ENCODE results near the gene TM7SF2. TPM values are rescaled to one million over a fixed set of nuclear protein-coding genes. Genes with fewer than 3 reads are reported as not detected.
A peak's percentile ranks its signal among the peaks of the same experiment; 100 is the strongest.

TM7SF2 gene
- total and polyA plus RNA-seq, 2 of the 13 experiments (the other 11 are each of a cell fraction or from before 2014, with no cell fraction given), result 56.0 to 66.9 TPM

DNA sequence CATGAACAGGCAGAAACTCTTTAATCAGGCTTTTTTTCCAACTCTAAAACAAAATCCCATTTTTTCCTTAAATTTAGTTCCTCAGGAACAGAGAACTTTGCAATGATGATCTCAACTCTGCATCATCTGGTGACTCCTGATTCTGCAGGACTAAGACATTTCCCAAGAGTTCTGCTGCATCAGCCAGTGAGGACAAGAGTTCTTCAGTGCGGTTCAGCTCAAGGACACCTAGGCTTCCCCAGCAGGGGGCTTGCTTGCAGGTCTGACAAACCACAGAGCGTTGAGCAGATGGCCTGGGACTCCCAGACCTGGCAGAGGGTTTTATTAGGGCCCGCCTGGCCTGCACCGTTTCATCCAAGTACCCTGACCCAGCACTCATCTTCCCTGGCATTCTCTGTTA is 34.2 kb upstream of the TM7SF2 start:
- Histone ChIP-seq H3K4me1 (ENCODE audit: insufficient read depth, low read length) (peaks cover 32% of the 10 kb centered on the region), H2AFZ (ENCODE audit: low read length) (no peak overlapping the region), H3K27me3 (ENCODE audit: control insufficient read depth in 1 of 2, insufficient read depth in 2 of 2, low read length in 2 of 2) (no peaks in the 10 kb centered on the region), H3K4me3 (replicated peaks in 1 of 3; ENCODE audit: insufficient read depth in 1 of 3, low read depth in 2 of 3, low read length in 3 of 3) (no peak overlapping the region), H3K4me2 (ENCODE audit: low read depth, low read length) (no peak overlapping the region), H3K79me2 (ENCODE audit: insufficient read depth, low read length) (peaks cover 15% of the 10 kb centered on the region), H4K20me1 (ENCODE audit: insufficient read depth, low read length) (no peaks in the 10 kb centered on the region), H3K36me3 (replicated peaks in 1 of 2; ENCODE audit: control insufficient read depth in 1 of 2, insufficient read depth in 2 of 2, low read length in 2 of 2) (peaks cover 11 to 27% of the 10 kb centered on the region in 2 experiments), H3K27ac (ENCODE audit: extremely low read length, insufficient read depth, low read length) (no peak overlapping the region), H3K9me3 (ENCODE audit: low read length) (no peaks in the 10 kb centered on the region), H3K9ac (ENCODE audit: insufficient read depth, low read depth, low read length) (no peak overlapping the region)
- in situ Hi-C loops (cut with HindIII; ENCODE audit: extremely low pct_ligation_motif_present, low pct_unique_long_range_greater_than_20kb) (no loop called here), intact Hi-C loops (cut with micrococcal nuclease; ENCODE audit: unreplicated experiment) (loop anchor here (5.0 kb wide), 1 partner anchor 50 kb away; the partner anchor contains the start of gene SNX15)
- TF ChIP-seq, protein P1, sequence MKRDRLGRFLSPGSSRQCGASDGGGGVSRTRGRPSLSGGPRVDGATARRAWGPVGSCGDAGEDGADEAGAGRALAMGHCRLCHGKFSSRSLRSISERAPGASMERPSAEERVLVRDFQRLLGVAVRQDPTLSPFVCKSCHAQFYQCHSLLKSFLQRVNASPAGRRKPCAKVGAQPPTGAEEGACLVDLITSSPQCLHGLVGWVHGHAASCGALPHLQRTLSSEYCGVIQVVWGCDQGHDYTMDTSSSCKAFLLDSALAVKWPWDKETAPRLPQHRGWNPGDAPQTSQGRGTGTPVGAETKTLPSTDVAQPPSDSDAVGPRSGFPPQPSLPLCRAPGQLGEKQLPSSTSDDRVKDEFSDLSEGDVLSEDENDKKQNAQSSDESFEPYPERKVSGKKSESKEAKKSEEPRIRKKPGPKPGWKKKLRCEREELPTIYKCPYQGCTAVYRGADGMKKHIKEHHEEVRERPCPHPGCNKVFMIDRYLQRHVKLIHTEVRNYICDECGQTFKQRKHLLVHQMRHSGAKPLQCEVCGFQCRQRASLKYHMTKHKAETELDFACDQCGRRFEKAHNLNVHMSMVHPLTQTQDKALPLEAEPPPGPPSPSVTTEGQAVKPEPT (CRISPR knock-in tag; IDR thresholded peaks at IDR 0.05; ENCODE audit: low read depth), result no peak
- TF ChIP-seq FOXJ3 (CRISPR knock-in tag; IDR thresholded peaks at IDR 0.05; ENCODE audit: borderline replicate concordance) (no peak), ZNF468 (CRISPR knock-in tag; IDR thresholded peaks at IDR 0.05) (no peak), ZNF652 (CRISPR knock-in tag; IDR thresholded peaks at IDR 0.05; ENCODE audit: borderline replicate concordance, low read depth) (no peak), POLR2A (IDR thresholded peaks at IDR 0.05; ENCODE audit: insufficient read depth in 1 of 2, low read depth in 2 of 2, low read length in 2 of 2) (0 out of 4 replicates have a peak, but pooled peaks of 1 of the 2 experiments have one; percentile 6), ZFAT (CRISPR knock-in tag; conservative IDR thresholded peaks at IDR 0.05) (no peak)
- CTCF ChIA-PET (ENCODE audit: low intra/inter-chr PET ratio, low total read pairs), result interaction anchor here (0.9 to 2.3 kb wide), 2 partner anchors 49 to 63 kb away, joined by 5 to 17 read pairs; partner anchors contain the start of genes ARL2 and SNX15
- no peak for FAIRE-seq
- ATAC-seq, result peak; percentile 26; the same call in 2 of the 3 replicates
- WGBS (ENCODE audit: low lambda C conversion rate), result 100% methylated on average over 2 of the region's 4 CpGs
- BruUV-seq (replicated peaks), result no TSS peak
- POLR2A ChIA-PET, result no interaction called here
- DNase-seq (ENCODE audit: low spot score), result no peak

- no peaks in the 10 kb centered on the region for H4K20me1 ChIP-seq (ENCODE audit: insufficient read depth, low read length)
- peak; percentile 49 for DNase-seq (ENCODE audit: low spot score)
- H2AFZ ChIP-seq (ENCODE audit: low read length), result no peak overlapping the region
- WGBS (ENCODE audit: low lambda C conversion rate), result 50% methylated on average over 1 of the region's 3 CpGs
- peak; percentile 79 for FAIRE-seq
- H3K9me3 ChIP-seq (ENCODE audit: low read length), result no peaks in the 10 kb centered on the region
- in situ Hi-C loops (cut with HindIII; ENCODE audit: extremely low pct_ligation_motif_present, low pct_unique_long_range_greater_than_20kb), result no loop called here
- H3K27ac ChIP-seq (ENCODE audit: extremely low read length, insufficient read depth, low read length), result peak overlapping the region; percentile 27
- H3K36me3 ChIP-seq (replicated peaks in 1 of 2; ENCODE audit: control insufficient read depth in 1 of 2, insufficient read depth in 2 of 2, low read length in 2 of 2), result peaks cover 11 to 27% of the 10 kb centered on the region in 2 experiments
- peak overlapping the region; percentile 5; the same call in 1 of the 2 replicates for H3K4me2 ChIP-seq (ENCODE audit: low read depth, low read length)
- H3K27me3 ChIP-seq (ENCODE audit: control insufficient read depth in 1 of 2, insufficient read depth in 2 of 2, low read length in 2 of 2), result no peaks in the 10 kb centered on the region
- H3K4me3 ChIP-seq (replicated peaks in 1 of 3; ENCODE audit: insufficient read depth in 1 of 3, low read depth in 2 of 3, low read length in 3 of 3), result no peak overlapping the region
- peak; percentile 94 for ATAC-seq
- intact Hi-C loops (cut with micrococcal nuclease; ENCODE audit: unreplicated experiment), result loop anchor here (2.0 to 5.0 kb wide), 2 partner anchors 51 to 63 kb away; partner anchors contain the start of genes ARL2 and SNX15
- H3K9ac ChIP-seq (ENCODE audit: insufficient read depth, low read depth, low read length), result no peak overlapping the region
- no TSS peak for BruUV-seq (replicated peaks)
- peaks cover 22% of the 10 kb centered on the region for H3K79me2 ChIP-seq (ENCODE audit: insufficient read depth, low read length)
- ChIA-PET CTCF (ENCODE audit: low intra/inter-chr PET ratio, low total read pairs) (interaction anchor here (0.8 to 2.3 kb wide), 3 partner anchors 50 to 65 kb away, joined by 5 to 17 read pairs (median 6); partner anchors contain the start of genes ARL2 and SNX15), POLR2A (no interaction called here)
- peaks cover 33% of the 10 kb centered on the region for H3K4me1 ChIP-seq (ENCODE audit: insufficient read depth, low read length)
- no peak for TF ChIP-seq MIER3 (CRISPR knock-in tag; IDR thresholded peaks at IDR 0.05; ENCODE audit: borderline replicate concordance)
- TF ChIP-seq, protein P2, sequence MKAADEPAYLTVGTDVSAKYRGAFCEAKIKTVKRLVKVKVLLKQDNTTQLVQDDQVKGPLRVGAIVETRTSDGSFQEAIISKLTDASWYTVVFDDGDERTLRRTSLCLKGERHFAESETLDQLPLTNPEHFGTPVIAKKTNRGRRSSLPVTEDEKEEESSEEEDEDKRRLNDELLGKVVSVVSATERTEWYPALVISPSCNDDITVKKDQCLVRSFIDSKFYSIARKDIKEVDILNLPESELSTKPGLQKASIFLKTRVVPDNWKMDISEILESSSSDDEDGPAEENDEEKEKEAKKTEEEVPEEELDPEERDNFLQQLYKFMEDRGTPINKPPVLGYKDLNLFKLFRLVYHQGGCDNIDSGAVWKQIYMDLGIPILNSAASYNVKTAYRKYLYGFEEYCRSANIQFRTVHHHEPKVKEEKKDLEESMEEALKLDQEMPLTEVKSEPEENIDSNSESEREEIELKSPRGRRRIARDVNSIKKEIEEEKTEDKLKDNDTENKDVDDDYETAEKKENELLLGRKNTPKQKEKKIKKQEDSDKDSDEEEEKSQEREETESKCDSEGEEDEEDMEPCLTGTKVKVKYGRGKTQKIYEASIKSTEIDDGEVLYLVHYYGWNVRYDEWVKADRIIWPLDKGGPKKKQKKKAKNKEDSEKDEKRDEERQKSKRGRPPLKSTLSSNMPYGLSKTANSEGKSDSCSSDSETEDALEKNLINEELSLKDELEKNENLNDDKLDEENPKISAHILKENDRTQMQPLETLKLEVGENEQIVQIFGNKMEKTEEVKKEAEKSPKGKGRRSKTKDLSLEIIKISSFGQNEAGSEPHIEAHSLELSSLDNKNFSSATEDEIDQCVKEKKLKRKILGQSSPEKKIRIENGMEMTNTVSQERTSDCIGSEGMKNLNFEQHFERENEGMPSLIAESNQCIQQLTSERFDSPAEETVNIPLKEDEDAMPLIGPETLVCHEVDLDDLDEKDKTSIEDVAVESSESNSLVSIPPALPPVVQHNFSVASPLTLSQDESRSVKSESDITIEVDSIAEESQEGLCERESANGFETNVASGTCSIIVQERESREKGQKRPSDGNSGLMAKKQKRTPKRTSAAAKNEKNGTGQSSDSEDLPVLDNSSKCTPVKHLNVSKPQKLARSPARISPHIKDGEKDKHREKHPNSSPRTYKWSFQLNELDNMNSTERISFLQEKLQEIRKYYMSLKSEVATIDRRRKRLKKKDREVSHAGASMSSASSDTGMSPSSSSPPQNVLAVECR (CRISPR knock-in tag; IDR thresholded peaks at IDR 0.05; ENCODE audit: borderline replicate concordance), result 0 out of 2 replicates have a peak, but pooled peaks have one; percentile 17
- peak; percentile 44; the same call in 1 of the 2 replicates for TF ChIP-seq ZFX (CRISPR knock-in tag; IDR thresholded peaks at IDR 0.05; ENCODE audit: low read depth)
- peak; percentile 83 for TF ChIP-seq SMC3 (IDR thresholded peaks at IDR 0.05; ENCODE audit: low read length)
Measured at GRCh38 chr11:65078151-65078550, 33.5 kb upstream of the TM7SF2 start.

Measured in HepG2 (cell line).